ENCODE measurements around the gene MAT2A. TPM values are rescaled to one million over a fixed set of nuclear protein-coding genes. Genes with fewer than 3 reads are reported as not detected.

MAT2A gene
- total and polyA plus RNA-seq, 9 of the 15 experiments (the other 6 are each of a cell fraction or from before 2014, with no cell fraction given), result 130 to 1,027 (median 240) TPM

DNA sequence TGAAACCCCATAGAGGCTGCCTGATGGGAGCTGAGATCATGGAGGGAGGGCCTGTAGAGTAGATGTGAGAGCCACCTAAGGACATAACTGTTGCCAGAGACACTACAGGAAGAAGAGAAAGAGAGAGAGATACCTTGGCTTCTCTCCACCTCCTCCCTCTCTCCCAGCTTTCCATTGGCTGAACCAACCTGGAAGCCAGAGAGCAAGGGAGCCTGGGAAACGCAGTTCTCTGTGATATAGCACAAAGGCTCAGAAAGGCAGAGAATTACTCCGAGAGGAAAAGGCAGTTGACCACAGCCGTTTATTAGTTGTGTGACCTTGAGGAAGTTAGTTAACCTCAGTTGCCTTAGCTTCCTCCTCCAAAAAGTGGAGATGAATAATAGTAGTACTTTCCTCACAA, 37.7 kb upstream of the MAT2A start (continued):
- TF ChIP-seq FUS (optimal IDR thresholded peaks at IDR 0.05; ENCODE audit: low read depth, low read length), result no peak
- TF ChIP-seq SIN3A (IDR thresholded peaks at IDR 0.05; ENCODE audit: borderline replicate concordance in 2 of 2, control insufficient read depth in 1 of 2, low read depth in 2 of 2, low read length in 2 of 2), result no peak
- no peak for TF ChIP-seq SAP30 (IDR thresholded peaks at IDR 0.05; ENCODE audit: borderline replicate concordance, insufficient read depth, low read depth, low read length, poor library complexity, severe bottlenecking)
- TF ChIP-seq, protein P1, sequence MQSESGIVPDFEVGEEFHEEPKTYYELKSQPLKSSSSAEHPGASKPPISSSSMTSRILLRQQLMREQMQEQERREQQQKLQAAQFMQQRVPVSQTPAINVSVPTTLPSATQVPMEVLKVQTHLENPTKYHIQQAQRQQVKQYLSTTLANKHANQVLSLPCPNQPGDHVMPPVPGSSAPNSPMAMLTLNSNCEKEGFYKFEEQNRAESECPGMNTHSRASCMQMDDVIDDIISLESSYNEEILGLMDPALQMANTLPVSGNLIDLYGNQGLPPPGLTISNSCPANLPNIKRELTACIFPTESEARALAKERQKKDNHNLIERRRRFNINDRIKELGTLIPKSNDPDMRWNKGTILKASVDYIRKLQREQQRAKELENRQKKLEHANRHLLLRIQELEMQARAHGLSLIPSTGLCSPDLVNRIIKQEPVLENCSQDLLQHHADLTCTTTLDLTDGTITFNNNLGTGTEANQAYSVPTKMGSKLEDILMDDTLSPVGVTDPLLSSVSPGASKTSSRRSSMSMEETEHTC (IDR thresholded peaks at IDR 0.05), result no peak
- TF ChIP-seq JUND (IDR thresholded peaks at IDR 0.05; ENCODE audit: borderline replicate concordance, low read depth, low read length), result no peak
- no peak for TF ChIP-seq JUND (tag; IDR thresholded peaks at IDR 0.05; ENCODE audit: borderline replicate concordance, low read depth, low read length)
- TF ChIP-seq, protein P2, sequence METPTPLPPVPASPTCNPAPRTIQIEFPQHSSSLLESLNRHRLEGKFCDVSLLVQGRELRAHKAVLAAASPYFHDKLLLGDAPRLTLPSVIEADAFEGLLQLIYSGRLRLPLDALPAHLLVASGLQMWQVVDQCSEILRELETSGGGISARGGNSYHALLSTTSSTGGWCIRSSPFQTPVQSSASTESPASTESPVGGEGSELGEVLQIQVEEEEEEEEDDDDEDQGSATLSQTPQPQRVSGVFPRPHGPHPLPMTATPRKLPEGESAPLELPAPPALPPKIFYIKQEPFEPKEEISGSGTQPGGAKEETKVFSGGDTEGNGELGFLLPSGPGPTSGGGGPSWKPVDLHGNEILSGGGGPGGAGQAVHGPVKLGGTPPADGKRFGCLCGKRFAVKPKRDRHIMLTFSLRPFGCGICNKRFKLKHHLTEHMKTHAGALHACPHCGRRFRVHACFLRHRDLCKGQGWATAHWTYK (CRISPR knock-in tag; IDR thresholded peaks at IDR 0.05), result no peak
- TF ChIP-seq NCOA4 (IDR thresholded peaks at IDR 0.05; ENCODE audit: partially characterized antibody), result no peak
- no peak for TF ChIP-seq TEAD2 (tag; IDR thresholded peaks at IDR 0.05)
- TF ChIP-seq, protein P3, sequence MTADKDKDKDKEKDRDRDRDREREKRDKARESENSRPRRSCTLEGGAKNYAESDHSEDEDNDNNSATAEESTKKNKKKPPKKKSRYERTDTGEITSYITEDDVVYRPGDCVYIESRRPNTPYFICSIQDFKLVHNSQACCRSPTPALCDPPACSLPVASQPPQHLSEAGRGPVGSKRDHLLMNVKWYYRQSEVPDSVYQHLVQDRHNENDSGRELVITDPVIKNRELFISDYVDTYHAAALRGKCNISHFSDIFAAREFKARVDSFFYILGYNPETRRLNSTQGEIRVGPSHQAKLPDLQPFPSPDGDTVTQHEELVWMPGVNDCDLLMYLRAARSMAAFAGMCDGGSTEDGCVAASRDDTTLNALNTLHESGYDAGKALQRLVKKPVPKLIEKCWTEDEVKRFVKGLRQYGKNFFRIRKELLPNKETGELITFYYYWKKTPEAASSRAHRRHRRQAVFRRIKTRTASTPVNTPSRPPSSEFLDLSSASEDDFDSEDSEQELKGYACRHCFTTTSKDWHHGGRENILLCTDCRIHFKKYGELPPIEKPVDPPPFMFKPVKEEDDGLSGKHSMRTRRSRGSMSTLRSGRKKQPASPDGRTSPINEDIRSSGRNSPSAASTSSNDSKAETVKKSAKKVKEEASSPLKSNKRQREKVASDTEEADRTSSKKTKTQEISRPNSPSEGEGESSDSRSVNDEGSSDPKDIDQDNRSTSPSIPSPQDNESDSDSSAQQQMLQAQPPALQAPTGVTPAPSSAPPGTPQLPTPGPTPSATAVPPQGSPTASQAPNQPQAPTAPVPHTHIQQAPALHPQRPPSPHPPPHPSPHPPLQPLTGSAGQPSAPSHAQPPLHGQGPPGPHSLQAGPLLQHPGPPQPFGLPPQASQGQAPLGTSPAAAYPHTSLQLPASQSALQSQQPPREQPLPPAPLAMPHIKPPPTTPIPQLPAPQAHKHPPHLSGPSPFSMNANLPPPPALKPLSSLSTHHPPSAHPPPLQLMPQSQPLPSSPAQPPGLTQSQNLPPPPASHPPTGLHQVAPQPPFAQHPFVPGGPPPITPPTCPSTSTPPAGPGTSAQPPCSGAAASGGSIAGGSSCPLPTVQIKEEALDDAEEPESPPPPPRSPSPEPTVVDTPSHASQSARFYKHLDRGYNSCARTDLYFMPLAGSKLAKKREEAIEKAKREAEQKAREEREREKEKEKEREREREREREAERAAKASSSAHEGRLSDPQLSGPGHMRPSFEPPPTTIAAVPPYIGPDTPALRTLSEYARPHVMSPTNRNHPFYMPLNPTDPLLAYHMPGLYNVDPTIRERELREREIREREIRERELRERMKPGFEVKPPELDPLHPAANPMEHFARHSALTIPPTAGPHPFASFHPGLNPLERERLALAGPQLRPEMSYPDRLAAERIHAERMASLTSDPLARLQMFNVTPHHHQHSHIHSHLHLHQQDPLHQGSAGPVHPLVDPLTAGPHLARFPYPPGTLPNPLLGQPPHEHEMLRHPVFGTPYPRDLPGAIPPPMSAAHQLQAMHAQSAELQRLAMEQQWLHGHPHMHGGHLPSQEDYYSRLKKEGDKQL (CRISPR knock-in tag; IDR thresholded peaks at IDR 0.05; ENCODE audit: borderline replicate concordance), result no peak
- TF ChIP-seq CTBP1 (IDR thresholded peaks at IDR 0.05; ENCODE audit: borderline replicate concordance), result no peak
- TF ChIP-seq ZNF24 (IDR thresholded peaks at IDR 0.05), result no peak
- TF ChIP-seq ZKSCAN1 (IDR thresholded peaks at IDR 0.05; ENCODE audit: low read depth, low read length), result no peak
- TF ChIP-seq, protein P4, sequence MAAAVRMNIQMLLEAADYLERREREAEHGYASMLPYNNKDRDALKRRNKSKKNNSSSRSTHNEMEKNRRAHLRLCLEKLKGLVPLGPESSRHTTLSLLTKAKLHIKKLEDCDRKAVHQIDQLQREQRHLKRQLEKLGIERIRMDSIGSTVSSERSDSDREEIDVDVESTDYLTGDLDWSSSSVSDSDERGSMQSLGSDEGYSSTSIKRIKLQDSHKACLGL (CRISPR knock-in tag; IDR thresholded peaks at IDR 0.05; ENCODE audit: borderline replicate concordance, poor library complexity, severe bottlenecking), result no peak
- no peak for TF ChIP-seq HSF4 (CRISPR knock-in tag; IDR thresholded peaks at IDR 0.05; ENCODE audit: borderline replicate concordance)
- no peak for TF ChIP-seq ZNF134 (CRISPR knock-in tag; conservative IDR thresholded peaks at IDR 0.05)
- TF ChIP-seq ZBTB7A (IDR thresholded peaks at IDR 0.05; ENCODE audit: borderline replicate concordance, control insufficient read depth, low read depth, low read length), result no peak
- TF ChIP-seq ZSCAN32 (CRISPR knock-in tag; IDR thresholded peaks at IDR 0.05), result no peak
- 0 out of 2 replicates have a peak, but pooled peaks have one; percentile 20 for TF ChIP-seq NR2F6 (CRISPR knock-in tag; IDR thresholded peaks at IDR 0.05)
- TF ChIP-seq SMARCA4 (IDR thresholded peaks at IDR 0.05), result no peak
- no peak for TF ChIP-seq PHF21A (IDR thresholded peaks at IDR 0.05; ENCODE audit: borderline replicate concordance, low read depth)
- no peak for TF ChIP-seq HLTF (IDR thresholded peaks at IDR 0.05)

Data from K562 (cell line).